Astrocyte of the cerebellum (primary cell): ENCODE data around the gene HDAC4.

Experiments
- DNase-seq: peaks from one replicate; pipeline ENCODE4 v3.0.0-alpha.2; 2011; ENCODE audit warnings: low read depth
- H3K4me3 ChIP-seq: 2 replicates; pipeline ENCODE4 v1.5.1; 2011; ENCODE audit warnings: mild to moderate bottlenecking, low read depth, low read length, moderate library complexity
- in situ Hi-C: cut with HindIII; loops from 2 replicates; pipeline ENCODE4 v1.10.0; 2017; ENCODE audit warnings: low sequenced_read_pairs
- TF ChIP-seq, protein P1 (sequence below): IDR thresholded peaks from 2 replicates; pipeline ENCODE4 v1.5.1; 2012; ENCODE audit warnings: low read length, low read depth, moderate library complexity, mild to moderate bottlenecking; ENCODE audit errors: missing control alignments

HDAC4 gene

DNA sequence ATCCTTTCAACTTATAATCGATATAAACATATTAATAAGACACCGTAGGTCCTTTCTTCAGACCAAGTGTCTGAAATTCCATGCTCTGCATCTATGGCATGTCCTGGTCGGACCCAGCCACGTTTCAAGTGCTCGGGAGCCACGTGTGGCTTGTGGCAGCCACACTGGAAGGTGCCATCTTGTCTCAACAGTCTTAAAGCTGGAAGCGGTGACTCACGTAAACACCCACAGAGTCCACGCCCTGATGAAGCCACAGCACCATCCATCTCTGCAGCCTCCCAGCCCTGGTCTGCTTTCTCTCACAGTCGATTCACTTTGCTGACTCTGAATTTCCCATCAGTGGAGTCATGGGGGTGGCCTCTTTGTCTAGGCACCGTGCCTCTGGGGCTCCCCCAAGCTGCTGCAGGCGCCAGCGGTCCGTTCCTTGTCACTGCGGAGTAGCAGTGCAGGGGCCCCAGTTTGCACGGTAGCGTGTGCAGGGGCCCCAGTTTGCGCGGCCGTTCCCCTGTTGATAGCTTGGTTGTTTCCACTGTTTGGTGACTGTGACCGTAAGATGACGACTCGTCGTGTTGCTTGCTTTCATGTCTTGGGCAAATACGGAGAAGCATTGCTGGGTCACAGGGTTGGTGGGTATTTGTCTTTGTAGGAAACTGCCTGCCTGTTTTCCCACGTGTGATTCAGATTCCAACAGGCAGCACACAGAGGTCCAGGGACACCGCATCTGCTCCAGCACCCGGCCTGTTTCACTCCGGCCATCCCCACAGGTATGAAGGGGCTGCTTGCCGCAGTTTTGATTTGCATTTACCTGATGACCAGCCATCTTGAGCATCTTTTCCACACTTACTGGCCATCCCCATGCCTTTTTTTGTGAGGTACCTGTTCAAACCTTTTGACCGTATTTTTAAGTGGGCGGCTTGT lies 240.3 kb downstream of the HDAC4 start:
- TF ChIP-seq, protein P1, sequence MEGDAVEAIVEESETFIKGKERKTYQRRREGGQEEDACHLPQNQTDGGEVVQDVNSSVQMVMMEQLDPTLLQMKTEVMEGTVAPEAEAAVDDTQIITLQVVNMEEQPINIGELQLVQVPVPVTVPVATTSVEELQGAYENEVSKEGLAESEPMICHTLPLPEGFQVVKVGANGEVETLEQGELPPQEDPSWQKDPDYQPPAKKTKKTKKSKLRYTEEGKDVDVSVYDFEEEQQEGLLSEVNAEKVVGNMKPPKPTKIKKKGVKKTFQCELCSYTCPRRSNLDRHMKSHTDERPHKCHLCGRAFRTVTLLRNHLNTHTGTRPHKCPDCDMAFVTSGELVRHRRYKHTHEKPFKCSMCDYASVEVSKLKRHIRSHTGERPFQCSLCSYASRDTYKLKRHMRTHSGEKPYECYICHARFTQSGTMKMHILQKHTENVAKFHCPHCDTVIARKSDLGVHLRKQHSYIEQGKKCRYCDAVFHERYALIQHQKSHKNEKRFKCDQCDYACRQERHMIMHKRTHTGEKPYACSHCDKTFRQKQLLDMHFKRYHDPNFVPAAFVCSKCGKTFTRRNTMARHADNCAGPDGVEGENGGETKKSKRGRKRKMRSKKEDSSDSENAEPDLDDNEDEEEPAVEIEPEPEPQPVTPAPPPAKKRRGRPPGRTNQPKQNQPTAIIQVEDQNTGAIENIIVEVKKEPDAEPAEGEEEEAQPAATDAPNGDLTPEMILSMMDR, result no peak
- H3K4me3 ChIP-seq, result no peak overlapping the region
- no peak for DNase-seq
- in situ Hi-C loops, result no loop called here

DNA sequence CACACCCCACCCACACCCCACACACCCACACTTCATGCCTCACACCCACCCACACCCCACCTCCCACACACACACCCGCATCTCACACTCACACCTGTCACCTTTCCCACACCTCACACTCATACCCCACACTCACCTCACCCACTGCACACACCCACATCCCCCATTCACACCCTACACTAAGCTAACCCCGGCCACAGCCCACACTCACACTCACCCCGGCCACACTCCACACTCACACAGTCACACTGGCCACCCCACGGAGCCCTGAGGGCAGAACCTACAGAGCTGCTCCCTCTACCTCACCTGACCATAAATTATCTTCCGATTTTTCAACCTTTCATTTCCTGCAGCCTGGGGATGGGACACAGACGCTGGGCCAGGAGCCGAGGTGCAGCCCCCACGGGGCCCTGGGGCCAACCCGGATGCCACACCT lies 241.3 kb downstream of the HDAC4 start:
- in situ Hi-C loops, result no loop called here
- no peak overlapping the region for H3K4me3 ChIP-seq
- no peak for DNase-seq
- TF ChIP-seq, protein P1, result no peak

DNA sequence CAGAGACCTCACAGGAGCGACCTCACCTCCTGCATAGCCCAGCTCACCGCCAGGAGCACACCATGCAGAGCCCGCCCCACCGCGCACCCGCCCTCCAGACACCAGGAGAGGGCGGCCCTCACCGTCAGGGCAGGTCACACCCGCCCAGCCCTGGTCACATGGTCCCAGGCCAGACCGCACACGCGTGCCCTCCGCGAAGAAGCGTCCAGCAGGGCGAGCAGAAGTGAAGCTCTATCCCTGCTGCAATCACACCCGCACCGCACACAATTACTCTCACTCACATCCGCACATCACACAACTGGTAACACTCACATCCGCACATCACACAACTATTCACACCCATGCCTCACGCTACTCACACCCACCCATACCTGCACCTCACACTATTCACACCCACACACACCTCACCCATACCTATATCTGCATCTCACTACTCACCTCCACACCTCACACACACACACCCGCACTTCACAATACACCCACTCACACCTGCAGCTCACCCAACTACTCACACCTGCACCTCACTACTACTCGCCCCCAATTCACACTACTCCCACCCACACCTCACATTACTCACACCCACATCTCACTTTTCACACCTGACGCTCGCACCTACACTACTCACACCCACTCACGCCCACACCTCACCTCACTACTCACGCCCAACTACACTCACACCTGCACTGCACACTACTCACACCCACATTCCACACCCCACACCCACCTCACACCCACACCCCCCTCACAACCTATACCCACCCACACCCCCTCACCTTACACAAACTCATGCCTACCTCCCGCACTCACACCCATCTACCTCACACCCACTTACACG lies 242.0 kb downstream of the HDAC4 start:
- TF ChIP-seq, protein P1, result no peak
- DNase-seq, result no peak
- H3K4me3 ChIP-seq, result no peak overlapping the region
- in situ Hi-C loops, result no loop called here

DNA sequence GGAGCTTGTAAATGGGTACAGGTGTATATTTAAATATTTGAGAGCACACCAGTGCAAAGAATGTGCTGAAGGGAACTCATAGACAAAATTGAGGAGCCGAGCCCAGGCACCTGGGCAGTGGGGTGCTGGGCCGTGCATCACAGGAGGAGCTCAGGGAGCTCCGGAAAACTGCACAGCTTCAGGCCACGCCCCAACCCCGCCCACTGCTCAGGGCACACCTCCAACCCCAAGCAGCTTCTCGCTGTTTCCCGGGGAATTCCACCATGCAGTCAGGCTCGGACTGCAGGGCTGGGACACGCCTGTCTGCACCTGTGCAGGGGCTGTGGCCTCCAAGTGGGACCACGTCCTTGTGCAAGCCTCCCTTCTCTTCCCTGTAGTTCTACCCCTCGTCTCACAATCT lies 243.0 kb downstream of the HDAC4 start:
- DNase-seq, result no peak
- in situ Hi-C loops, result no loop called here

DNA sequence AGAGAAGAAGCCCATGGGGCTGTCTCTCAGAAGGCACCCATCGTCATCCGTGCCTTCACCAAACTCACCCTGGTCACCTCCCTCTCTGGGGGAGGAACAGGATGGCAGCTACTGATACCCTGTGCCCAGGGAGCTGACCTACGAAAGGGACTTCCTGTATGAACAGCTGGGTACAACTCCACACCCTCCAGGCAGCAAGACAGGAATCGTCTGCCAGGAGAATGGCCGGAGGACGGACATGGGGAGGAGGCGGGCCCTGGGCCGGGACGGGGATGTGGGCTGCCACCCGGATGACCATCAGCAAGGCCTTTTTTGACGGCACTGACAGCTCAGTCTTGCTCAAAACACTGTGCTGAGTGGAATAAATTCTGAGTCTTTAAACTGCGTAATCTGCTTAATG lies 243.6 kb downstream of the HDAC4 start:
- in situ Hi-C loops, result no loop called here
- DNase-seq, result no peak
- H3K4me3 ChIP-seq, result no peak overlapping the region
- TF ChIP-seq, protein P1, result no peak

More for the DNA sequence above, 243.0 kb downstream of the HDAC4 start:
- TF ChIP-seq, protein P1, result no peak
- no peak overlapping the region for H3K4me3 ChIP-seq

DNA sequence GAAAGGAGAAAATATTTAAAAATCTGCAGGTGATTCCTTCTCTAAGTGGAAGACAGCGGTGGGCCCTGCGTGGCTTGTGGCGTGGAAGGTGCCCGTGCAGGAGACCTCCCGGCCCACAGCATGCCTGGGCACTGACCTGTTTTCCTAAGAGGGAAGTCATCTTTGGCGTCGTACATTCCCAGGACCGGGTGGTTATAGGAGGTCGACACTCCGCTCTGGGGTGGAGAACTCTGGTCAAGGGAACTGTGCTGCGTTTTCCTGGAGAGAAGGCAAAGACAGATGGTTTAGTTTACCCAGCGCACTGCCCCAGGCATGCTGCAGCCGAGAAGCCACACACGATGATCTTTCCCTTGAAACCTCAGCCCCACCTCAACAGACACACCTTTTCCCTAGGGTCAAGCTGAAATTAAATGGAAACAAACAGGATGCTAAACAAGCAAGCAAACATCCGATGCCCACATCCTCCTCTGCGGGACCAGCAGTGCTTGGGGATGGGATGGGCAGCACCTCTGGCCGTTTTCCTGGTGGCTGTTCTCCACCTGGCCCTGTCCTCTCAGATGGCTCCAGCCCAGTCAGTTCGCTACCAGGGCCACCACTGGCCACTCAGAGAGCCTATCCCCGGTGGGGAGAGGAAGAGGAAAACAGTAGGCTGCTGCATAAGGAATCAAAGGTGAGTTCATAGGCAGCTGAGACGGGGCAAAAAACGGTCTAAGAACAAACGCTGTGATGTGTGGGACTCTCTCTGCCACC lies 244.1 kb downstream of the HDAC4 start:
- TF ChIP-seq, protein P1, result no peak
- in situ Hi-C loops, result no loop called here
- DNase-seq, result no peak
- H3K4me3 ChIP-seq, result no peak overlapping the region
